Smooth muscle cell (in vitro differentiated cells): Measurements from ENCODE around the gene MROH8. TPM values are rescaled to one million over a fixed set of nuclear protein-coding genes. Genes with fewer than 3 reads are reported as not detected.

Experiments used
- DNase-seq: peaks from one replicate; lab custom pipeline; 2025; ENCODE audit not compliant: unreplicated experiment; lab: John Stamatoyannopoulos, UW
- H2AFZ ChIP-seq: fragments of 200-600 bp; sonication (generic); 2 replicates; pipeline ENCODE4 v1.6.0; 2016; ENCODE audit warnings: antibody characterized with exemption, low read depth, mild to moderate bottlenecking
- H3F3A ChIP-seq: fragments of 200-600 bp; sonication (generic); 2 replicates; pipeline ENCODE4 v1.6.0; 2017; ENCODE audit warnings: antibody characterized with exemption, low read depth
- H3K27ac ChIP-seq: fragments of 200-600 bp; sonication (generic); 2 replicates; pipeline ENCODE4 v1.5.1; 2016; ENCODE audit warnings: low read depth, mild to moderate bottlenecking
- H3K27me3 ChIP-seq: fragments of 200-600 bp; sonication (generic); 2 replicates; pipeline ENCODE4 v1.6.1; 2016; ENCODE audit warnings: low read depth, mild to moderate bottlenecking
- H3K36me3 ChIP-seq: fragments of 200-600 bp; sonication (generic); 2 replicates; pipeline ENCODE4 v1.5.1; 2016; ENCODE audit warnings: low read depth
- H3K4me1 ChIP-seq: fragments of 200-600 bp; sonication (generic); 2 replicates; pipeline ENCODE4 v1.5.1; 2016; ENCODE audit warnings: low read depth
- H3K4me2 ChIP-seq: fragments of 200-600 bp; sonication (generic); 2 replicates; pipeline ENCODE4 v1.6.0; 2016; ENCODE audit warnings: mild to moderate bottlenecking
- H3K4me3 ChIP-seq: fragments of 200-600 bp; sonication (generic); 2 replicates; pipeline ENCODE4 v1.5.1; 2016; ENCODE audit warnings: mild to moderate bottlenecking
- H3K79me2 ChIP-seq: fragments of 200-600 bp; sonication (generic); 2 replicates; pipeline ENCODE4 v1.6.0; 2016; ENCODE audit warnings: low read depth, mild to moderate bottlenecking
- H3K9ac ChIP-seq: fragments of 200-600 bp; sonication (generic); 2 replicates; pipeline ENCODE4 v1.6.0; 2016; ENCODE audit warnings: low read depth
- H3K9me3 ChIP-seq: fragments of 200-600 bp; sonication (generic); replicated peaks from 2 replicates; pipeline ENCODE4 v1.5.1; 2016; ENCODE audit warnings: low read depth
- H4K20me1 ChIP-seq: fragments of 200-600 bp; sonication (generic); 2 replicates; pipeline ENCODE4 v1.6.0; 2016; ENCODE audit warnings: low read depth
- CTCF ChIP-seq: fragments of 200-600 bp; sonication (generic); IDR thresholded peaks from 2 replicates; pipeline ENCODE4 v1.5.1; 2017; ENCODE audit warnings: borderline replicate concordance, mild to moderate bottlenecking, antibody characterized with exemption; ENCODE audit not compliant: insufficient read depth, poor library complexity, severe bottlenecking
- WGBS: methylation state at CpG from one replicate; pipeline ENCODE4 v1.1.7; 2016; ENCODE audit warnings: low lambda C conversion rate; 5-methylcytosine and 5-hydroxymethylcytosine counted together
- polyA plus RNA-seq: library from polyadenylated mRNA; unstranded; fragments of >200 nt; fragmentation: Nextera tagmentation; extraction: Ambion mirVana; gene quantifications from 2 replicates; pipeline ENCODE4 v1.2.1, GENCODE V29; 2016
- total RNA-seq: library from RNA; depleted of rRNA; stranded (reverse); fragments of >200 nt; gene quantifications from 2 replicates; pipeline ENCODE4 v1.2.3, GENCODE V29; 2014

Gene MROH8
- total and polyA plus RNA-seq, 2 experiments from 2014 or later, result 0.81 to 1.6 TPM

- H3K79me2 ChIP-seq, result peaks cover 21% of the 10 kb centered on the region
- no peak overlapping the region for H3K27ac ChIP-seq
Measured at GRCh38 chr20:37095108-37095598, 84.2 kb downstream of the MROH8 start.

GRCh38 chr20:37090407-37090806 lies 88.9 kb downstream of the MROH8 start:
- WGBS, result 98% methylated on average over 2 of the region's 2 CpGs
- H4K20me1 ChIP-seq, result no peaks in the 10 kb centered on the region
- no peak overlapping the region for H3K27ac ChIP-seq
- no peak overlapping the region for H3K4me2 ChIP-seq
- H3K79me2 ChIP-seq, result peaks cover 21% of the 10 kb centered on the region
- H3K4me1 ChIP-seq, result peaks cover 7% of the 10 kb centered on the region
- no peaks in the 10 kb centered on the region for H3K27me3 ChIP-seq
- H2AFZ ChIP-seq, result no peak overlapping the region
- DNase-seq, result no peak
- H3K9ac ChIP-seq, result no peak overlapping the region
- TF ChIP-seq CTCF, result no peak
- H3K36me3 ChIP-seq, result no peaks in the 10 kb centered on the region
- H3K9me3 ChIP-seq, result no peaks in the 10 kb centered on the region
- H3F3A ChIP-seq, result no peaks in the 10 kb centered on the region
- H3K4me3 ChIP-seq, result no peak overlapping the region

More at GRCh38 chr20:37095108-37095598, 84.2 kb downstream of the MROH8 start:
- H3F3A ChIP-seq, result no peaks in the 10 kb centered on the region
- DNase-seq, result no peak
- H3K4me3 ChIP-seq, result peak overlapping the region; percentile 91
- WGBS, result 21% methylated on average over 19 of the region's 19 CpGs
- H3K9ac ChIP-seq, result peak overlapping the region; percentile 80
- peaks cover 7% of the 10 kb centered on the region for H3K4me1 ChIP-seq
- TF ChIP-seq CTCF, result no peak
- H3K27me3 ChIP-seq, result no peaks in the 10 kb centered on the region
- no peaks in the 10 kb centered on the region for H3K9me3 ChIP-seq
- peak overlapping the region; percentile 100 for H2AFZ ChIP-seq
- no peaks in the 10 kb centered on the region for H3K36me3 ChIP-seq
- no peaks in the 10 kb centered on the region for H4K20me1 ChIP-seq
- H3K4me2 ChIP-seq, result peak overlapping the region; percentile 86

GRCh38 chr20:37081717-37082289 lies 97.5 kb downstream of the MROH8 start:
- H4K20me1 ChIP-seq, result no peaks in the 10 kb centered on the region
- no peaks in the 10 kb centered on the region for H3K36me3 ChIP-seq
- 93% methylated on average over 5 of the region's 5 CpGs for WGBS
- no peak for DNase-seq
- no peak overlapping the region for H3K4me2 ChIP-seq
- no peak overlapping the region for H2AFZ ChIP-seq
- H3K9me3 ChIP-seq, result no peaks in the 10 kb centered on the region
- no peaks in the 10 kb centered on the region for H3K79me2 ChIP-seq
- no peak overlapping the region for H3K27ac ChIP-seq
- no peak overlapping the region for H3K4me3 ChIP-seq
- no peaks in the 10 kb centered on the region for H3K4me1 ChIP-seq
- H3K27me3 ChIP-seq, result no peaks in the 10 kb centered on the region
- H3K9ac ChIP-seq, result no peak overlapping the region
- H3F3A ChIP-seq, result no peaks in the 10 kb centered on the region
- TF ChIP-seq CTCF, result peak; percentile 20

GRCh38 chr20:37077009-37077408 lies 102.3 kb downstream of the MROH8 start:
- H4K20me1 ChIP-seq, result no peaks in the 10 kb centered on the region
- no peaks in the 10 kb centered on the region for H3K9me3 ChIP-seq
- no peak for DNase-seq
- no peak overlapping the region for H3K4me2 ChIP-seq
- H3K4me3 ChIP-seq, result no peak overlapping the region
- 98% methylated on average over 8 of the region's 8 CpGs for WGBS
- H3K9ac ChIP-seq, result no peak overlapping the region
- H3K4me1 ChIP-seq, result no peaks in the 10 kb centered on the region
- peaks cover 3% of the 10 kb centered on the region for H3K36me3 ChIP-seq
- H3K27ac ChIP-seq, result no peak overlapping the region
- no peaks in the 10 kb centered on the region for H3F3A ChIP-seq
- no peaks in the 10 kb centered on the region for H3K79me2 ChIP-seq
- TF ChIP-seq CTCF, result no peak
- H2AFZ ChIP-seq, result no peak overlapping the region
- no peaks in the 10 kb centered on the region for H3K27me3 ChIP-seq
